22Rv1 (cell line): ENCODE data around the gene POLR2L.

Experiments
- H3K27ac ChIP-seq: fragments of 450-650 bp; 2 replicates; pipeline ENCODE4 v1.5.1; 2017
- ZFX ChIP-seq: fragments of 450-650 bp; IDR thresholded peaks from 2 replicates; pipeline ENCODE4 v1.6.1; 2017; ENCODE audit warnings: antibody characterized with exemption, borderline replicate concordance
- TF ChIP-seq, protein P1 (sequence below): fragments of 450-650 bp; IDR thresholded peaks from 2 replicates; pipeline ENCODE4 v1.5.1; 2017; ENCODE audit warnings: mild to moderate bottlenecking

POLR2L gene

GRCh38 chr11:812390-812789 lies 29.9 kb downstream of the POLR2L start:
- peak overlapping the region; percentile 93 for H3K27ac ChIP-seq

DNA sequence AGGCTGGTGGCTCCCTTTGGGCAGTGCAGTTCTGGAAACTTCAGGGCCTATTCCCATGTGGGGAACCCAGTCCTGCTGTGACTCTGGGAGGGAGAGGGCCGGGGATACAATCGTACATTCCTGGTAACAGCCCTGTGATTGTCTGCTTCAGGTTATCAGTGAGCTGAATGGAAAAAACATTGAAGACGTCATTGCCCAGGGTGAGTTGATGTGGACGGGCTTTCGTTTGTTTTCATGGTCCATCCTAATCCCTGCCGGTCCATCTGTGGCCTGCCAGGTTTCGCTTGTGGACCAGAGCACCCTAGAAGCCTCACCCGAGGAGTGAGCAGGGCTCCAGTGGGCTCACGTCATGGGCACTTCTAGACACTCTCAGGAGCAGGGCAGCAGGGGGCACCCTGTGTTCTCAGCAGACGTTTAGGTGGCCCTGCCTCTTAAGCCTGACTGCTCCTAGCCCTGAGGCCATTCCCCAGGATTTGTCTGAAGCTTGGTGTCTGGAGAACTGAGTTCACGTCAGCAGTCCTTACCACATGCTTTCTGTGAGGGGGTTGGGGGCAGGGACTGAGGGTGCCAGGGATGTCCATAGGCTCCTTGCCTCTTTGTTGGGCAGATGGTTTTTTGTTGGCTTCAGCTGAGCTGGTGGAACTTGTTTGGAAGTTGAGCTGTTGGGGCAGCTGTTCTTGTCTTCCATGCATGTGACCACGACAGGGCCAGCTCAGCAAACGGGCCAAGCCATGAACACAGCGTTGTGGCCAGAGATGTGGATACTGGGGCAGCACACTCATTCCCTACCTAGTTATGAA lies 30.7 kb downstream of the POLR2L start:
- TF ChIP-seq, protein P1, sequence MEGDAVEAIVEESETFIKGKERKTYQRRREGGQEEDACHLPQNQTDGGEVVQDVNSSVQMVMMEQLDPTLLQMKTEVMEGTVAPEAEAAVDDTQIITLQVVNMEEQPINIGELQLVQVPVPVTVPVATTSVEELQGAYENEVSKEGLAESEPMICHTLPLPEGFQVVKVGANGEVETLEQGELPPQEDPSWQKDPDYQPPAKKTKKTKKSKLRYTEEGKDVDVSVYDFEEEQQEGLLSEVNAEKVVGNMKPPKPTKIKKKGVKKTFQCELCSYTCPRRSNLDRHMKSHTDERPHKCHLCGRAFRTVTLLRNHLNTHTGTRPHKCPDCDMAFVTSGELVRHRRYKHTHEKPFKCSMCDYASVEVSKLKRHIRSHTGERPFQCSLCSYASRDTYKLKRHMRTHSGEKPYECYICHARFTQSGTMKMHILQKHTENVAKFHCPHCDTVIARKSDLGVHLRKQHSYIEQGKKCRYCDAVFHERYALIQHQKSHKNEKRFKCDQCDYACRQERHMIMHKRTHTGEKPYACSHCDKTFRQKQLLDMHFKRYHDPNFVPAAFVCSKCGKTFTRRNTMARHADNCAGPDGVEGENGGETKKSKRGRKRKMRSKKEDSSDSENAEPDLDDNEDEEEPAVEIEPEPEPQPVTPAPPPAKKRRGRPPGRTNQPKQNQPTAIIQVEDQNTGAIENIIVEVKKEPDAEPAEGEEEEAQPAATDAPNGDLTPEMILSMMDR = no peak
- TF ChIP-seq ZFX = no peak
- H3K27ac ChIP-seq = peak overlapping the region; percentile 93

More at GRCh38 chr11:812390-812789, 29.9 kb downstream of the POLR2L start:
- TF ChIP-seq, protein P1 = no peak
- TF ChIP-seq ZFX = no peak

DNA sequence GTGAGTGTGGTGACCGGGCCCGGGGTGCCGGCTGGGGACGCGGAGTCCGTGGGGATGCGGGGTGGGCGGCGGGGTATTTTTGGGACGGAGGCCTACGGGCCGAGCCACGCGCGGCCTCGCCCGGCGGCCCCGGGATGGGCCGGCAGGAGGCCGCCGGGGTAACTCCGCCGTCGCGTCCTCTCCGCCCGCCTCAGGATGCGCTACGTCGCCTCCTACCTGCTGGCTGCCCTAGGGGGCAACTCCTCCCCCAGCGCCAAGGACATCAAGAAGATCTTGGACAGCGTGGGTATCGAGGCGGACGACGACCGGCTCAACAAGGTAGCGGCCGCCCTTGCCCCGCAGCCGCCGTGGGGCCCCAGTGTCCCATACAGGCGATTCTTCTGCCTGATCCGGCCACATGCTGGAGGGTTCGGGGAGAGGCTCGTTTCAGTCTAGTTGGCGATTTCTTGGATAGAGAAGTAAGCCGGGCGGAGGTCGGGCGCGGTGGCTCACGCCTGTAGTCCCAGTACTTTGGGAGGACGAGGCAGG lies 32.2 kb downstream of the POLR2L start:
- TF ChIP-seq, protein P1 = no peak
- no peak for TF ChIP-seq ZFX
- H3K27ac ChIP-seq = peak overlapping the region; percentile 93

DNA sequence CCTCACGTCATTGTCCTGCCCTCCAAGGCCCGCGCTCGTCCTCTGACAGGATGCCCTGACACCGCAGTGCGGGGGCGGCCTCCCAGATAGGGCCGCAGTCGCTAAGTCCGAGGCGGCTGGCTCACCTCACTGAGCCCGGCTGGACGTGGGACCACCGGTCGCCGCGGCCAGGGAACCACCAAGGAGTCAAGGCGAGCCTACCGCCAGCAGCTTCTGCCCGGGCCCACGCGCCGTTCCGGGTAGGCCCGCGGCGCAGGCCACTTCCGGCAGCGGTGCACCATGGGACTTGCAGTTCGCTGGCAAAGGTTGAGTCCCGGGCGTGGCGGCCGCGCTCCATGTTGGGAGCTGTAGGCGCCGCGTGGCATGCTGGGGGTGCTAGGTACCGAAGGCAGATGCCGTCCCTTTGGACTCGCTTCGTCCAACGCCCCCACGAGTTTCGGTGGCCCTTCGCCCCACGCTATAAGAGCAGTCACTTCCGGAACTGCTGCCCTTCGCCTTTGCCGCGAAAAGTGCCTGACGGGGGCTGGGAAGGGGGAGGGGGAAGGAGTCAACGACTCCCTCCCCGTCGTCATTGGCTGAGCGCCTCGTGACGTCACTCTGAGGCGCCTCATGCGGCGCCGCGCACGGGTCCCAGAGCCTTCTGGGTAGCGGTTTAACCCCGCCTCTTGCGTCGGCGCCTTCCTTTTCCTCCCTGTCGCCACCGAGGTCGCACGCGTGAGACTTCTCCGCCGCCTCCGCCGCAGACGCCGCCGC lies 32.9 kb downstream of the POLR2L start, which contains the start of gene RPLP2:
TSS of gene RPLP2 (plus strand) at position 681 of the 753 bp plus-strand sequence. CDS start 268 bp downstream, outside the sequence.
- H3K27ac ChIP-seq = peak within 1 kb of the TSS; percentile 93

DNA sequence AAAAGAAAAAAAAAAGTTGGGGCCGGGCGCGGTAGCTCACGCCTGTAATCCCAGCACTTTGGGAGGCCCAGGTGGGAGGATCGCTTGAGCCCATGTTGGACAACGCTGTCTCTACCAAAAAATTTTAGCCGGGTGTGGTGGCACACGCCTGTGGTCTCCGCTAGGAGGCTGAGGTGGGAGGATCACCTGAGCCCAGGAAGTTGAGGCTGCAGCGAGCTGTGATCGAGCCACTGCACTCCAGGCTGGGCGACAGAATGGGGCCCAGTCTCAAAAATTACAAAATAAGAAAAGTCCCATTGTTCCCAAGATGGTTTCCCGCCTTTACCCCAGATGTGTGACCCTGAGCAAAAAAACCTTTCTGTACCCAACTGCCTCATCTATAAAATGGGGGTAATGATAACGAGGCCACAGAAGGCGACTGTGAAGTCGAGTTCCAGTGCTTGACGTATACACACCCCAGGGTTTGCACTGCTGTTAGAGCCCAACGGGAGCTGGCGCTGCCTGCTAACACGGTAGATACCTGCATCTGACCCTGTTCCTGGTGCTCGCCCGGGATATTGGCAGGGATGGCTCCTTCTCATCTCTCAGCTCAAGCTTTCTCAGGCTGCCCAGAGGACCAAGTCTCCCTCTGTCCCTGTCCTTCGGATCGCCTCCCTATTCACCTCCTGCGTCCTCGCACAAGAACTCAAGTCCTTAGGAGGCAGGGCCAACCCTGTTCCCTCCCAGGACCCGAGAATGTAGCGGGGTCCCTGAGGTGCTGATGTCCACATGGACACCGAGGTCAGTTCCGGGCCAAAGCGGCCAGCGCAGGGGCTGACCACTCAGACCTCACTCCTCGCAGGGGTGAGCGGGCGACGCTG lies 33.7 kb downstream of the POLR2L start:
- peak overlapping the region; percentile 93 for H3K27ac ChIP-seq
- TF ChIP-seq ZFX = no peak
- TF ChIP-seq, protein P1 = no peak

More for the DNA sequence above, 32.9 kb downstream of the POLR2L start, which contains the start of gene RPLP2:
- TF ChIP-seq ZFX = peak; percentile 46; the same call in 1 of the 2 replicates
- TF ChIP-seq, protein P1 = no peak

- TF ChIP-seq ZFX = no peak
- TF ChIP-seq, protein P1 = no peak
- peak overlapping the region; percentile 93 for H3K27ac ChIP-seq
These were observed 37.7 kb downstream of the POLR2L start for GRCh38 chr11:804599-804964.
